GM23248 (cell line): Measurements from ENCODE around the gene FOXA1.

Source experiments
- EZH2 ChIP-seq: fragments of 200-600 bp; sonication (generic); IDR thresholded peaks from 2 replicates; pipeline ENCODE4 v1.6.1; 2018; ENCODE audit warnings: antibody characterized with exemption, mild to moderate bottlenecking; ENCODE audit not compliant: insufficient read depth, poor library complexity, severe bottlenecking
- EZH2phosphoT487 ChIP-seq: fragments of 200-600 bp; sonication (generic); IDR thresholded peaks from 2 replicates; pipeline ENCODE4 v1.6.1; 2018; ENCODE audit warnings: antibody characterized with exemption, moderate library complexity, mild to moderate bottlenecking, low read depth; ENCODE audit not compliant: insufficient read depth

DNA sequence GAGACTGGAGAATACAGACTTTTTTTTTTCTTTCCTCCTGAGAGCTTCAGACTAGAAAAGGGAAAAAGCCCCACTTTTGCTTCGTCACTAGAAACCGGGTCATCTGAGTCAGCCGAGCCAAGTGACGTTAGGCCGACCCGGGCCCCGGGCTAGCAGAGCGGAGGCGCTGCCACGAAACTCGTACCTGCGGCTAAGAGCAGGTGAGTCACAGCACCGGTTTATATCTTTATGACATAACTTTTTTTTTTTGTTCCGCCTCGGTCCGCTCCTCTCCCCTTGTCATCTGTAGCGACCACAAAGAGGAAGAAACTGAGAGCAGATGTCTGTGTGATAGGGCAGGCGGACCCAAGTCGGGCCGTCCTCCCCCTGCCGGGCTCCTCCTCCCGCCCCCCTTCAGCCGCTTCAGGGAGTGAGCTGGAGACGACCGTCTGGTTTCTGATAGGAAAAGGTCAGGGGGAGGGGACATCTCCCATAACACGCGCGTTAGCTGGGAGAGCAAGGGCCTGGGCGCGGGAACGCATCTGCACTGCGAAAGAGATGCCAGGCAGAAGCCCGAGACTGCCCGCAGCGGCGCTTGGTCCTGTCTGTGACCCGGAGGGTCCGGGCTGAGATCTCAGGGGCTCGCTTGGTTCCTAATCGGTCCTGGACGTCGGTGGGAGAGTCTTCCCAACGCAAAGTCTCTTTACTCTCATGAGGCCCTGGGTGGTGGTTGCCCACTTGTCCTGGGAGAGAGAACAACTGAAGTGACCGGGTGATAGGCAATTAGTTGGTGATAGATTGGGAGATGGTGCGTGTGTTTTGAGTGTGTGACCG, 966 bp upstream of the FOXA1 start:
- TF ChIP-seq EZH2phosphoT487 (no peak), EZH2 (no peak)
